HL-60 (cell line): ENCODE results near the gene FKBP6.
A peak's percentile ranks its signal among the peaks of the same experiment; 100 is the strongest.
"Not testable (repeated sequence)": the region's sequence is repeated elsewhere in the genome, so short reads cannot be mapped to it uniquely, and the experiment has no call there.

Source experiments
- DNase-seq, 2 experiments: peaks; one replicate each; pipeline ENCODE4 v3.0.0-alpha.2; 2010 to 2020; ENCODE audit warnings: low read depth in 1 of 2, low spot score in 1 of 2
- H3K27ac ChIP-seq: fragments of 250-450 bp; sonication (Bioruptor Pico); replicated peaks from 2 replicates; pipeline ENCODE4 v1.5.1; 2020; ENCODE audit warnings: mild to moderate bottlenecking, moderate library complexity
- H3K27me3 ChIP-seq: fragments of 250-450 bp; sonication (Bioruptor Pico); 2 replicates; pipeline ENCODE4 v1.5.1; 2021; ENCODE audit warnings: mild to moderate bottlenecking, moderate library complexity; ENCODE audit not compliant: insufficient read depth, poor library complexity, severe bottlenecking
- H3K4me3 ChIP-seq: replicated peaks from 2 replicates; pipeline ENCODE4 v1.5.1; 2011; ENCODE audit warnings: mild to moderate bottlenecking, control low read depth, low read length; ENCODE audit not compliant: insufficient read depth
- CTCF ChIP-seq: IDR thresholded peaks from one replicate; pipeline ENCODE4 v1.5.1; 2011; ENCODE audit warnings: low read length, control low read depth, inconsistent platforms; ENCODE audit not compliant: insufficient read depth
- GABPA ChIP-seq: IDR thresholded peaks from 2 replicates; pipeline ENCODE4 v1.6.1; 2012; ENCODE audit warnings: low read depth
- POLR2AphosphoS5 ChIP-seq: IDR thresholded peaks from 2 replicates; pipeline ENCODE4 v1.6.1; 2012; ENCODE audit warnings: low read depth
- REST ChIP-seq: IDR thresholded peaks from 2 replicates; pipeline ENCODE4 v1.6.1; 2012; ENCODE audit warnings: low read depth; ENCODE audit not compliant: insufficient replicate concordance
- SPI1 ChIP-seq: IDR thresholded peaks from 2 replicates; pipeline ENCODE4 v1.6.1; 2012; ENCODE audit warnings: low read depth, mild to moderate bottlenecking, borderline replicate concordance
- long read RNA-seq: library from polyadenylated mRNA; unstranded; transcript quantifications from one replicate; pipeline ENCODE4 v2.0.0, GENCODE V29; 2020

Gene FKBP6
- long read RNA-seq: 0 reads

- not testable (repeated sequence) for H3K27me3 ChIP-seq, H3K27ac ChIP-seq, H3K4me3 ChIP-seq, DNase-seq
Observed at GRCh38 chr7:73327922-73328321, at the start of gene FKBP6, which contains the start of gene TRIM50. Gene FKBP6 (plus strand): TSS chr7:73328161. CDS start chr7:73328429, 268 bp downstream. Gene TRIM50 (minus strand): TSS chr7:73328082. CDS start chr7:73324787, 3,295 bp downstream.

GRCh38 chr7:73297235-73297634 is 30.7 kb upstream of the FKBP6 start:
- not testable (repeated sequence) for DNase-seq, H3K27ac ChIP-seq, H3K27me3 ChIP-seq, H3K4me3 ChIP-seq

- not testable (repeated sequence) for DNase-seq, H3K27me3 ChIP-seq, H3K4me3 ChIP-seq, H3K27ac ChIP-seq
Observed at GRCh38 chr7:73297706-73298105, 30.3 kb upstream of the FKBP6 start.

DNA sequence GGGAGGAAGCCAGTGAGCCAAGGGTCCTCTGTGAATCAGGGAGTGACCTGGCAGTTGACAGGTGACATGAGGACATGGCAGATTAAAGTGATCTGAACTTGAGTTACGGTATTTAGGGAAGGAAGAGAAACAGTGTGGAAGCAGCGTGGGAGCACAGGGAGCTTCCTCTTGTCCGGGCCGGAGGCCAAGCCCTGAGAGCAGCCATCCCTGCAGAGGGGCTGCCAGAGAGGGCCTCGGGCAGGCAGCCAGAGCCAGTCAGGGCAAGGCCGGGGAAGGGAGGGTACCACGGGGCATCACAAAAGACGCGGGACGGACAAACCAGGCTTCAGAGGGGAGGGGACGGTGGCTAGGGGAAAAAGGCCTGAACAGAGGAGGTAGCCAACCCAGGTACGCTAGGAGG is 28.1 kb upstream of the FKBP6 start:
- not testable (repeated sequence) for DNase-seq, H3K27ac ChIP-seq, H3K27me3 ChIP-seq, H3K4me3 ChIP-seq

DNA sequence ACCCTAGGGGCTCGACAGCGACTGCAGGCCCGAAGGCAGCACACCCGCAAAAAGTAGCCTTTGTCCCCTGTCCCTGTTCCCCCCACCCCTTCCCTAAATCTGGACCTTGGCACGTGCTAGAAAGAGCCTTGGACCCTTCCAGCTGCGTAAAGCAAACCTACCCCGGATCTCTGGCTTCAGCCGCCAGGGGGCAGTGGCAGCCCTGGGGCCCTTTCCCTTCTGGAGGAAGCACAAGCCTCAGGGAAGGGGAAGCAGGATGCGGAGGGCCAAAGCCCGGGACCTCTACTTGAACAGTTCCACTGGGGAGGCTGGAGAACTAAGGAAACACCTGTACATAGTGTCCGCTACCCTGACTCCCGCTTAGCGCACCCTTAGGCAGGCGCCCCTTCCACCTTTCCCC is 26.9 kb upstream of the FKBP6 start:
- H3K27ac ChIP-seq, DNase-seq, H3K27me3 ChIP-seq, H3K4me3 ChIP-seq: not testable (repeated sequence)

GRCh38 chr7:73302846-73303245 is 25.1 kb upstream of the FKBP6 start:
- H3K27ac ChIP-seq: peak overlapping the region; percentile 96; the same call in 1 of the 2 replicates
- H3K4me3 ChIP-seq, DNase-seq: not testable (repeated sequence)

GRCh38 chr7:73303546-73303945 is 24.4 kb upstream of the FKBP6 start:
- DNase-seq: no peak
- TF ChIP-seq CTCF: no peak
- TF ChIP-seq SPI1: no peak
- TF ChIP-seq POLR2AphosphoS5: no peak
- no peak for TF ChIP-seq REST
- no peak for TF ChIP-seq GABPA
- Histone ChIP-seq H3K27ac (peak overlapping the region; percentile 96), H3K27me3 (no peaks in the 10 kb centered on the region), H3K4me3 (no peak overlapping the region)

More at GRCh38 chr7:73302846-73303245, 25.1 kb upstream of the FKBP6 start:
- H3K27me3 ChIP-seq: not testable (repeated sequence)

GRCh38 chr7:73304071-73304470 is 23.9 kb upstream of the FKBP6 start:
- Histone ChIP-seq H3K27ac (peak overlapping the region; percentile 96), H3K4me3 (peak overlapping the region; percentile 3), H3K27me3 (no peaks in the 10 kb centered on the region)
- TF ChIP-seq SPI1 (no peak), POLR2AphosphoS5 (no peak), CTCF (no peak)
- no peak for DNase-seq
